ENCODE results near the gene DNAJC15. TPM values are rescaled to one million over a fixed set of nuclear protein-coding genes. Genes with fewer than 3 reads are reported as not detected.

Gene DNAJC15
- total and polyA plus RNA-seq, 2 of the 8 experiments (the other 6 are each of a cell fraction or from before 2014, with no cell fraction given) = 5.8 to 20.8 TPM

- DNase-seq (ENCODE audit: low read depth in 1 of 2, low spot score in 2 of 2) = no peak
- ChIA-PET POLR2A (ENCODE audit: partially characterized antibody) (no interaction called here), CTCF (ENCODE audit: partially characterized antibody) (interaction anchor here (0.9 kb wide), 1 partner anchor 20 kb away, joined by 3 read pairs; no protein-coding TSS in a partner anchor)
- 89% methylated on average over 3 of the region's 3 CpGs; no CpG with 5 or more reads in 1 of the 2 experiments for WGBS, 2 experiments (ENCODE audit: extremely low coverage in 1 of 2, insufficient coverage in 1 of 2, insufficient read length in 1 of 2, insufficient replicate concordance in 2 of 2, low coverage in 1 of 2, low lambda C conversion rate in 2 of 2, missing lambda C conversion rate in 1 of 2)
- no peak overlapping the region for H3K56ac ChIP-seq (replicated peaks; ENCODE audit: insufficient read length, low read depth, low read length)
- H3K9ac ChIP-seq (replicated peaks in 1 of 4; ENCODE audit: extremely low read depth in 1 of 4, low read depth in 3 of 4, low read length in 3 of 4) = no peak overlapping the region
- no peaks in the 10 kb centered on the region for H3K79me2 ChIP-seq (ENCODE audit: control insufficient read depth in 1 of 2, insufficient read depth in 2 of 2, low read length in 2 of 2)
- H2AFZ ChIP-seq (ENCODE audit: low read length) = no peak overlapping the region
- no peak overlapping the region for H4K91ac ChIP-seq (replicated peaks; ENCODE audit: insufficient read length, low read length)
- H2BK12ac ChIP-seq (ENCODE audit: low read depth, low read length) = no peak overlapping the region
- peaks cover 0 to 3% (median 0%) of the 10 kb centered on the region in 4 experiments; a peak in 1 of 7 replicates for H3K4me1 ChIP-seq (replicated peaks in 1 of 4; ENCODE audit: control insufficient read depth in 3 of 4, insufficient read depth in 4 of 4, low read length in 3 of 4)
- H4K20me1 ChIP-seq (replicated peaks in 1 of 2; ENCODE audit: control insufficient read depth in 1 of 2, insufficient read depth in 2 of 2, low read length in 2 of 2) = no peaks in the 10 kb centered on the region
- H2BK15ac ChIP-seq (ENCODE audit: low read length) = no peak overlapping the region
- no peak overlapping the region for H2AK5ac ChIP-seq (ENCODE audit: low read depth, low read length)
- H2BK5ac ChIP-seq (ENCODE audit: low read depth, low read length) = no peak overlapping the region
- H3K14ac ChIP-seq (ENCODE audit: insufficient read length) = no peak overlapping the region
- no peak overlapping the region for H3K23ac ChIP-seq (ENCODE audit: insufficient read length)
- H3K4me2 ChIP-seq (ENCODE audit: insufficient read depth in 1 of 2, low read depth in 2 of 2, low read length in 2 of 2) = no peak overlapping the region
- no peaks in the 10 kb centered on the region; the same call in 1 of the 2 replicates for H3K23me2 ChIP-seq (ENCODE audit: low read depth, low read length)
- no peak overlapping the region for H3K4ac ChIP-seq (replicated peaks; ENCODE audit: insufficient read length, low read depth, low read length)
- H4K5ac ChIP-seq (ENCODE audit: insufficient read length, low read depth, low read length) = no peak overlapping the region
- no peak overlapping the region for H3K18ac ChIP-seq (ENCODE audit: extremely low read depth, low read length)
- FAIRE-seq = no peak
- H3K27ac ChIP-seq (ENCODE audit: low read depth, low read length) = no peak overlapping the region
- no peak overlapping the region for H2BK120ac ChIP-seq (replicated peaks; ENCODE audit: low read depth, low read length)
- H2BK20ac ChIP-seq (ENCODE audit: low read length) = no peak overlapping the region
- H3K27me3 ChIP-seq (replicated peaks in 1 of 4; ENCODE audit: control insufficient read depth in 3 of 4, extremely low read depth in 1 of 4, insufficient read depth in 3 of 4, low read length in 3 of 4) = no peaks in the 10 kb centered on the region
- H4K8ac ChIP-seq (ENCODE audit: extremely low read depth, insufficient read depth, low read length) = no peak overlapping the region
- H3K4me3 ChIP-seq (ENCODE audit: extremely low read depth in 1 of 4, insufficient read depth in 2 of 4, low read depth in 3 of 4, low read length in 4 of 4) = no peak overlapping the region
- no peaks in the 10 kb centered on the region for H3K9me3 ChIP-seq (ENCODE audit: insufficient read depth in 2 of 2, low read depth in 1 of 2, low read length in 1 of 2)
- TF ChIP-seq CHD1 (IDR thresholded peaks at IDR 0.05; ENCODE audit: low read depth, low read length) (no peak), SRF (IDR thresholded peaks at IDR 0.05; ENCODE audit: low read depth, low read length) (no peak), TCF12 (IDR thresholded peaks at IDR 0.05; ENCODE audit: low read depth, low read length) (no peak), HDAC6 (IDR thresholded peaks at IDR 0.05; ENCODE audit: low read depth, low read length) (no peak)
- no peaks in the 10 kb centered on the region for H3K79me1 ChIP-seq (ENCODE audit: low read depth, low read length)
- no peaks in the 10 kb centered on the region; a peak in 1 of 8 replicates for H3K36me3 ChIP-seq (ENCODE audit: control insufficient read depth in 2 of 4, insufficient read depth in 4 of 4, low read length in 3 of 4)
Observed at GRCh38 chr13:43154839-43155238, 131.5 kb downstream of the DNAJC15 start.
